Kidney tubule cell (primary cell): ENCODE results near the gene CDH4.
"Not testable (repeated sequence)": the region's sequence is repeated elsewhere in the genome, so short reads cannot be mapped to it uniquely, and the experiment has no call there.

ENCODE experiments used
- DNase-seq: peaks from one replicate; pipeline ENCODE4 v3.0.0-alpha.2; 2018; ENCODE audit warnings: low spot score

Gene CDH4

DNA sequence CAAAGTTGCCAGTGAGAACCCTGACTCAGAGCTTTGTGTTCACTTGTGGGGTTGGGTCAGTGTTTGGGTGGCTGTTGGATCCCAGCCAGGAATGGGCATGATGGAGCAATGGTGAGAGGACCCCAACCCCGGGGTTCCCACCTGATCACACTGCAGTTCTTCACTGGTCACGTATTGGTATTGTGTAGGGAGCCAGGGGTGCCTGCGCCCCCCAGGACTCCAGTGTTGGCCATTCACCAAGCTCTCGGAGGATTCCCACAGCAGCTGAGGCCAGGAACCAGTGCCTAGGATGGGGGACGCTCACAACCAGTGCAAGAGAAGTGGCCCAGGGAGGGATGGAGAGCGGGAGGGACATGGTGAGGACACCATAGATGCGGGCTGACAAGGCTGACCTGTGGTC lies 207.2 kb downstream of the CDH4 start:
- DNase-seq = no peak

DNA sequence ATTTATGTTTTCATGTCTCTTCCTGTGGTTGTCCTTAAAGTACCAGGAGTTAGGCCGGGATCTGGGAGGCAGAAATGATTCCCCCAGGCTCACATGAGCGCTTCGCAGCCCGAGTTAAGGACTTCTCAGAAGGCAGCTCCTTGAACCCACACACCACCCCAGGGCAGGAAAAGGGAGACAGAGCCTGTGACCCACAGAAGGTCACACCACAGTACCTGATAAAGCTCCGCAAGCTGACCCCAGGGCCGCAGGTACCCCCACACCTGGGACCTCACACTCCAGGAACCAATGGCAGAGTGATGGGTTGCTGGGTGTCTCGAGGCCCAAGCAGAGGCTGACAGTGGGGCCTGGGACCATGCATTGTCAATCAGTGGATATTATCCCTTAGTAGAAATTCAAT lies 207.6 kb downstream of the CDH4 start:
- no peak for DNase-seq

DNA sequence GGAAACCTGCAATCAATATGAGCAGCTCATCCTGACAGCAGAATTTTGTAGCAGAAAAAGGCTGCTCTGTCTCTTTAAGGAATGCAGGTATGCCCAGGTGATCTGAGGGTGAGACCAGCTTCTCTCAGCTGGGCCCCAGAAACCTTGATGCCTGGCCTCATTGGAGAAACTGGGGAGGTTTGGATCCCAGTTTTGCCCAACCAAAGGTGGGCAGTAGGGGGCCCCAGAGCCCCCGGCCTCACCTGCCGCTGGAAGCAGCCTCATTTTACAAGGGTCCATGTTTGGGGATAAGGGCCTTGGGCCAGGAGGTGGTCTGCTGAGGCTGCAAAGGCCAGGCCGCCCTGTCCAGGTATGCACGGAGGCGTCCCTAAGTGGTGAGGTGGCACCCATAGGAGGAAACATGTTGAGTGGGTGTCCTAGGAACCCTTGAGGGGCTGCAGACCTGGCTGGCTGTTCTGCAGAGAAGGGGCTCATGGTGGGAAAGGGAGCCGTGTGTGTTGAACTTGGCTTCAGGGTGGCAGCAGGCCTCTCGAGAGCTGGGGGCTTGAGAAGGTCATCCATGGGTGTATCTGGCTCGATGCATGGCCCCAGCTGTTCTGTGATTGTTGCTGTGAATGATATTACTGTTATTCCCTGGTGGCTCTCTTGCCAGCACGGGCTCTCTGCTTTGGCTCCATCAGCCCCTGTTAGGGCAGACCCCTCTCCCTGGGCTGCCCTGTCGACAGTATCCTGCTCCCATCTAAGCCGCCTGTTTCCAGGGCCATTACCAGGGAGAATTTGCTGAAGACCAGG lies 208.4 kb downstream of the CDH4 start:
- DNase-seq = no peak

DNA sequence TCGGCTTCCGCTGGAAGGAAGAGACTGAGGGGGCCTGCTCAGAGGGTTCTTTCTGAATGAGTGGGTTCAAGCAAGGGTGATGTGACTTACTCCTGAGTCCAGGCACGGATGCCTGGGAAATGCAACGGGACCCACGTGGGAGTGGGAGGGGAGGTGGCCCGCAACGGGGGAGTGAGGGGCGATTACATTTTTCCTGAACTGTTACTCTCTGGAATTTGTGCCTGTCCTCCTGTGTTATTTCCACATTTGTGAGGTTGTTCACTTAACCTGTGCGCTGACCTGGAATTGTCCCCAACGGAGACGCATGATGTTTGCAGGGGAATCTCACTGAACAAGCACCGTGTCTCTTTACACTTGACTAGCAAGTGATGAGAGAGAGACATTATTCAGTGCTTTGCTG lies 209.4 kb downstream of the CDH4 start:
- peak; percentile 31 for DNase-seq

DNA sequence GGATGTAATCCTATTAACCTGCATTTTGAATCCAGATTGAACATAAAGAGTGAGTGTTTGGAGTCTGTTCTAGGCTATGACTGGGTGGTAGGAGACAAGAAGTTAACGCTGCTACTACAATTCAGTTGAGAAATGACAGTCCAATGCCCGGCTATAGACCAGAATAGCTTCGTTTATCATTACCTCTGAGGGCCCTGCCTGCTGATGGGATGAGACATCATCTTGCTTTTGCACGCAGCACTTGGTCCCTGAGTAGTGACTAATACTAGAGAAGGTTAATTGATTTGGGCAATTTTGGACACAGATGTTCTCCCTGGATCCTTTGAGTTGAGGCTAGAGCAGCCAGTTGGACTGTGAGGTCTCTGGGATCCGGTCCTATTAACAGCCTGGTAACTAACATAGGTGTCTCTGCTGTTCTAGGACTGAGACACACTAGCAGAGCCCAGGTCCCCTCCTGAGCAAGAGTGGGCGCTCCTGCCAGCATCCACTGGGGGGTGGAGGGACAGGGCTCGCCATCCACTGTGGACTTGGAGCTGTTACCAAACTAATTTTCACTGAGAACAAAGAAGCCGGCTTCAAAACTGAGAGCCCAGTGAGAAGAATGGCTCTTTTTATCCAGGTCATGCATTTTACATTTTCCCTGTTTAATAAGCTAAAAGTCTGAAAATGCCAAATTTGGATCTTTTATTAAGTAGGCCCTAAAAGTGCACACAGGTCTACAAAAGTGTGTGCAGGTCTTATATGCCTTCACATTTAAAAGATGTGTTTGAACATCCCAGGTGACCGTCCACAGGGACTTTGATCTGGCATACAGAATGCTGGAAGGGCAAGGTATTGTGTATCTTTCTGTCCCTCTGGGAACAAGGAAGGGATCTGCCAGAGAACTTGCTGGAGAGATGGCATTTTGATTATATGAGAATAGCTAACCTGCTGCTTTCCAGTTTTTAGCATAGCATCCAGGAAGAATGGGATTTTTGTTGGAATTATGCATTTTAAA lies 212.5 kb downstream of the CDH4 start:
- peak; percentile 18 for DNase-seq

DNA sequence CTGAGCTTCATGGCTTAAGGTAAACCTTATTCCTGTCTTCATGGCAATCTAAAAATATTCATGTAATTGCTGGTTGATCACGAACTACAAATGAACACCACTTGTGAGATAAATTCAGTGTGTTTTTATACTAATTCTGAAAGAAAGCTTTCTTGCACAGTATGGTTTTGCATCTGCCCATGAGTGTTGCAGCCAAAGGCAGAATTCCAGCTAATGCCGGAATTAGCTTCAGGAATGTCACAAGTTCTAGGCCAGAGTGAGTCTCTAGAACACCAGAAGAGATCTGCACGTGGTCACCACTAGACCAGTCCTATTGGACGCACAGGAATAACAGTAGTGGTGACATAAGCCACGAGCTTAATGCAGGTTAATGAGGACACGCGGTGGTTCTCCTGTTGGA lies 223.7 kb downstream of the CDH4 start:
- no peak for DNase-seq

DNA sequence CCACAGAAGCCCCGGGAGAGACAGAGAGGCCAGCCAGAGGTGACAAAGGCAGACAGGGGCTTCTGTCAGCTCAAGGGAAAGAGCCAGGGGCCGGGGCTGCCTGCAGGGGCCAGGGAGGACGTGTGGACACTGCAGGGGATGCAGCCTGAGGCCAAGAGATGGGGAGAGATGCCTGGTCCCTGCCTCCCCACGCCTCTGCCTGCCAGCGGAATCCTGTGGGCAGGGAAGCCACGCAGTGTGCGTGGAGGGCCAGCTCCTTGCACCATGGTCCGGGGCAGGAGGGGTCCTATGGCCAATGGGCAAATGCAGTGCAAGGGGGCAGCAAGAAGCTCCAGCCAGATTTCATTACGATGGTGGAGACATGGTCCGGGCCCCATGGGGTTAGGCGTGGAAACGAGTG lies 224.9 kb downstream of the CDH4 start:
- DNase-seq = no peak

DNA sequence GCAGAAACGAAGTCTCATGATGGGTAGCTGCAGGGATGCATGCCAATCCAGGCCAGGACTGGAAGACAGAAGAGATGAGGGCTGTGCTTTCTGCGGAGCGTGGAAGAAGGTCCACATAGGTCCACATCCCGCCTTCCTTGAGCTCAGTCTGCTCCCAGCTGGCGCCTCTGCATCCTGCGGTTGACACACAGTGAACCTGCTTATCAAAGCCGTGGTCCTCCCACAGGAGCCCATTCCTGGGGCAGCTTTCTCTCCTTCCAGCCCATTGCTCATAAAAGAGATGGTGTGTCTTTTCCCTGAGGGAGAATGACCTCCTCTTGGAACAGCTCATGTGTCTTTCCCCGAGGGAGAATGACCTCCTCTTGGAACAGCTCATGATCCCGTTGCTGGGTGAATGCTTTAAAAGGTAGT lies 225.4 kb downstream of the CDH4 start:
- DNase-seq = peak; percentile 25

DNA sequence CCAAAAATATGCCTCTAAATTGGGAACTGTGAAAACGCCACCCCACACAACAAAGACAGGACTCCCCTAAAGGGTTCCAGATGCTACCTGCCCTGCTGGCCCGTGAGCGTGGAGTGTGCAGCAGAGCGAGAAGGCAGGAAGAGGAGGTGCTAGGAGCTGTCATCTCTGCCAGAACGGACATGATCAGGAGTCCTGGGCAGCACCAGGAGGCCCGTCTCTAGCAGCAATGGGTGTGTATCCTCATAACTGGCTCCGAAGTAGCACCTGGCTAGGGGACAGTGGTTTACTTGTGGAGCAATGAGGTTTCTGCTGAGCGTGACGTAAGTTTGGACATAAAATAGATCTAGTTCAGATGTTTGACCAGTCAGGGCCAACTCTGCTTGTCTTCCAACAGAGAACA lies 226.0 kb downstream of the CDH4 start:
- DNase-seq = peak; percentile 11

DNA sequence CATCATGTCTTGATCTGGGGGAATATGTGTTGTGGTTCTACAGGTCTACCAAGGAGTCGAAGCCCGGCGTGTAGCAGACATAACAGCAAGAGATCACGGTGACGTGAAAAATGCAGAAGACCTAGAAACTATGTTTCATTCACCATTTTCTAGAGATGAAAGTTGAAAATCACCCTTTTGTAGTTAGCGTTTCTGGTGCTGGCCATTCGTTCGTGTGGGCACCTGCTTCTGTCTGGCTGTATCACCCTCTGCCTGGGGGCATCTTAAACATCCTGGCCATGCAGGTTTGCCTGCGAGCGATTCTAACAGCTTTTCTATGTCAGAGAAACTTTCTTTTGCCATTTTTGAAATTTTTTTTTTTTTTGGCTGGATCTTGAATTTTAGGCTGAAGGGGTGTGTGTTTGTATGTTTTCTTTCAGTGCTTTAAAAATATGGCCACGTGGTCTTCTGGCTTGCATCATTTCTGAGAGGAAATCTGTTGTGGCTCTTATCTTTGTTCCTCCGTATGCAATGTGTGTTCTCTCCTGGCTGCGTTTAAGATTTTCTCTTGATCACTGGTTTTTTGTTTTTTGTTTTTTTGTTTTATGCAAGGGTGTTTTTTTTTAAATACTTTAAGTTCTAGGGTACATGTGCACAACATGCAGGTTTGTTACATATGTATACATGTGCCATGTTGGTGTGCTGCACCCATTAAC lies 226.7 kb downstream of the CDH4 start:
- DNase-seq = no peak

DNA sequence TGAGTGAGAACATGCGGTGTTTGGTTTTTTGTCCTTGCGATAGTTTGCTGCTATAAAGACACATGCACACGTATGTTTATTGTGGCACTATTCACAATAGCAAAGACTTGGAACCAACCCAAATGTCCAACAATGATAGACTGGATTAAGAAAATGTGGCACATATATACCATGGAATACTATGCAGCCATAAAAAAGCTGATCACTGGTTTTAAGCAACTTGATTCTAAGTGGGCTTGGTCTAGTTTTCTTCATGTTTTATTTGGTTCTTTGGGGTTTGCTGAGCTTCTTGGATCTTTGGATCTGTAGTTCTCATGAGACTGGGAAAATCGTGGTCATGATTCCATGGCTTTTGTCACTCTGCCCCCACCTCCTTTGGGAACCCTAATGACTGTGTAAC lies 227.4 kb downstream of the CDH4 start:
- DNase-seq = not testable (repeated sequence)

DNA sequence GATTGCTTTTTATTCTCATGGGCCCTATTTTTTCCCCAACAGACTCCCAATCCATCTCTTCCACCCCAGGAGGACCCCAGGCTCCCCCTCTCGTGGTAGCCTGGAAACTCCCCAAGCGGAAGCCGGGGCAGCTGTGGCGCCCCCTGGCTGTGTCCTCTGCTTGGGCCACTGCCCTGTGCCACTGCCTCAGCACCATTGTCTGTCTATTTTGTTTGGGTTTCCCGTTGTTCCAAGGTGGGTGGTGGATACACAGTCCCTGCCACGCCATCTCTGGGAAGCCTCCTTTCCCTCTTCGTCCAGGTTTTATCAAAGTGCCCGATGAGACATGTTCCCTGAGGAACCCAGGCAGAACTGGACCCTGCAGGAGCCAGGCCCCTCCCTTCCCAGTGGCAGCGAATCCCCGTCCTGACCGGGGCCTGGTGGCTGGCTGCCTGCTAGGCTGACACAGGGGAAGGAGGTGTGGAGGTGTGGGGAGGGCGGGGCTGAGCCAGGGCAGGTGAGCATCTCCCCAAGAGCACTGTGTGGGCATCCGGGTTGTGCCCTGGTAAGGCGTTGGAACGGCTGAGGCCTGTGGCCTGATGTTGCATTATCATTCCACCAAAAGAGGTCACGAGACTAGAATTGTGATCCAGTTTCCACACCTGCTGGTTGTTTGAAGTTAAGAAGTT lies 228.2 kb downstream of the CDH4 start:
- no peak for DNase-seq

DNA sequence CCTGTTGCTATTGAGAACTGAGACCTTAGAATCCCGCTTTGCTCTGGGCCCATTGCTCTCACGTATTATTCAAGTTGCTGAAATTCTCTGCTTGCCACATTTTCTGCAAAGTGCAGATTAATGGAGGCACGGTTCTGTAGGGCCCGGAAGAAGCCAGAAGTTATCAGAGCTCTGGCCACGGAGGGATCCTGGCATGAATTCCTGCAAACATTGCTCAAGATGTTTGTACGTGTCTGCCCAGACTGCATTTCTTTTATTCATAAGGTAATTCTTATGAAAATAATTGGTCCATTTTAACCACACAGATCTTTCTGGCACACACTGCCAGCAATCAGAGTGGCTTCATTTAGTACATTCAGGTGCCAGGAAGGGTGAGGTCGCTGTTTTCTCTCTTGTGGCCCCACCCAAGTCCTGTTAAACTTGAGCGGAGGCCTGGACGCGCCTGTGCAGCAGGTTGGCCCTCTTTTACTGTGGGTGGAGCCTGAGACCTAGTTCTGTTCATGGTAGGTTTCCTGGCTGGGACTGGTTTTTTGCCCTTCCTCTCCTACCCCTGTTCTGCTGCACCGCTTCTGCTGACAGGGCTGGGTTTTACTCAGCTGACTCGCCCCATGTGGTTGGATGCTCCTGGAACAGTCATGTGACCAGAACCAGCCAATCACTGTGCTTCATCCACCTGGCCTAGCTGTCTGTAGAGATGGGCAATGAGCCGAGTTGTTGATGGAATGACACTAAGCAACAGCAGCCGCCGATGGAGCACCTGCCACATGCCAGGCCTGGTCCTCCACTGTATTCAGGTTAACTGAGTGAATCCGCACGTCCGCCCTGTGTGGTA lies 230.2 kb downstream of the CDH4 start:
- no peak for DNase-seq

DNA sequence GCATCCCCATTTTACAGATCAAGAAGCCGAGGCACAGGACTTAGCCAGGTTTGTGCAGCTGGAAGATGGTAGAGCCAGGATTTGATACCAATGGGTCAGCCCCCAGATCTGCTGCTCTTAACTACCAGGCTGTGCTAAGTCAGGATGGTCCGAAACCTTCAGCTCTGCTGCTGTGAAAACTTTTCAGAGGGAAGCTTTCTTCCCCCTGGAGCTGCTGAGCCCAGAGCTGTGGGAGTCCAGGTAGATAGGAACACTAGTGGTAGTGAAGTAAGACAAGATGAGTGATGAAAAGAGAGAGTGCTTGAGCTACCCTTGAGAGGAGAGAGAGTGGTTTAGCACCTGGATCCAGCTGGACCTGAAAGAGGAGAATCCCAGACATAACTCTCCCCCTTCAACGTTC lies 230.8 kb downstream of the CDH4 start:
- DNase-seq = no peak

DNA sequence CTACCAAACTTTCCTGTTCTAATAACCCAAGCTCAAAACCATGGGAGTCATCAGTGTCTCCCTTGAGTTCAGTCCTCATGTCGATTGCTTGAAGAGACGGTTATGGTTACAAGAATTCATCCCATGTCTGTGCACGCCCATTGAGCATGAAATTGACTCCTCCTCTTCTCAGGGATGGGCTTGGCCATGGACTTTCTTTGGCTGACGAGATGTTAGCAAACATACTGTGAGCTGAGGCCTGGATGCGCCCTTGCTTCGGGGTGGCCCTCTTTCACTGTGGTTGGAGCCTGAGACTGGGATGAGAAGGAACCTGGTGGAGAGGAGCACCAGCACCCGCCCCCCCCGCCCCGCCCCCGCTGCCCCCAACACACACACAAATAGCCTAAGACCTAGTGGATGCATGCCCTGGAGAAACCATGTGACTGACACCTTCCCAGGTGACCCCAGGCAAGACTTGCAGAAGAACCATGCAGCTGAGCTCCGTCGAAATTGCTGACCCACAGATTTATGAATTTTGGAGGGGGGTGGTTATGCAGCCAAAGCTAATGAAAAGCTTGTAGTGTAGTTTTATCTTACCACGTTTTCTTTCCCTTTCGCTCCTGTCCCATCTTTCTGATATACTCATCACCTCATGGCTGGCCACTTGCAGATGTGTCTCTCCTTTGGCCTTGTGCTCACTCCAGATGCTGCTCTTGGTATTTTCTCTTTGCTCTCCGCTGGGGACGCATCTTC lies 231.4 kb downstream of the CDH4 start:
- DNase-seq = no peak

DNA sequence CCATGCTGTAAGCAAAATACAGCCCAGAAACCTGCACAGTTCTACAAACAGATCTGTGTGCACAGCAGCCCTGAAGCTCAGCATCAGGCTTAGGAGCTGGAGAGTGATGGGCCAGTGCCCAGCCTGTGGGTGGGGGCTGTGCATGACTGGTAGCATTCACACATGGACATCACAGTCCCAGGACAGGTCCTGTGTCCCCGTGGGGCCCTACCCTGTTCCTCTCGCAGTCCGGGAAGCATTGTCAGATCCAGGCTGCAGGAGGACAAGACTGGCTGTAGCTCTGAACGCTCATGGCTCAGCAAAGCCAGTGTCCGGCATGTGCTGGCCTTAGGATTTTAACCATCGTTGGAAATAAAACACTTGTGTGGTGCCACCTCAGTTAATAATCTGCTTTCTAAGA lies 234.1 kb downstream of the CDH4 start:
- no peak for DNase-seq

DNA sequence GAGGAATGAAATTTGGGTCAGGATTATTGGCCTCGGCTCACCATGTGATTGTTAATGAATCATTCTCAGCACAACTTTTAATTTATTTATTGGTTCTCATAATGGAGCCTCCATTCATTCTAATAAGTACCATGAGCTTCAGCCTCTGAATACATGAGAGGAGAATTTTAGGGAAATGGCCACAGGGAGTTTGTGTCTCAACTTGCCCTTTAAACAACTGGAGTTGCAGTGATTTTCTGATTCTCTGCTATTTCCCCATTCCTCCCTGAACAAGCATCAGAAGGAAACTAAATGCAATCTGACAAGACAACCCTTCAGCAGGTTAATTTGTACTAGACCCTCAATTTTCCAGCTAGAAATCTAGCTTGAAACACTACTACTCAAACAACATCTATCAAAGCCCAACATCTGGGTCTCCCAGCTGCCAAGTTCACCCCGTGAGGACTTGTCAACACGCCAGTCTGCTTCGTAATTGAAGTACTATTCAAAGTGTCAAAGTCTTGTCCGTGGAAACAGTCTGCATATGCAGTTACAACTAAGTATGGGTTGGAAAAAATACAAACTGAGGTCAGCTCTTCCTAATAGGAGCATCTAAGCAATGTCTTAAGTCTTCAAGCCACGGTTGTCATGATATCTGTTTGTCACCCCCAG lies 235.4 kb downstream of the CDH4 start:
- no peak for DNase-seq

DNA sequence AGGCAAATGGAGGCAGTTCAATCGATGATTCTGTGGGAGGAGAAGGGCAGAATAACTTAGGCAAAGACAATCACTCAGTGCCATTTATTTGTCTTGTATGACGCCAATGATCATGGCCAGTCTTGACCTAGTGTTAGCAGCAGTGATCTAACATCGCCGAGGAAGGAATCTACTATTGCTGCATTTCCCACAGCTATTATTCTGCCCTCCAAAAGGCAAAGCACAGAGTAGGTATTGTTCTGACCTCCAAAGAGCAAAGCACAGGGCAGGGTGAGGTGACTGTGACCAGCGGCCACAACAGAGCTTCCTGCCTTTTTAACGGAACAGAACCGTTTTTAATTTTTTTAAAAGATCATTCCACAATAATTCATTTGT lies 235.9 kb downstream of the CDH4 start:
- no peak for DNase-seq

DNA sequence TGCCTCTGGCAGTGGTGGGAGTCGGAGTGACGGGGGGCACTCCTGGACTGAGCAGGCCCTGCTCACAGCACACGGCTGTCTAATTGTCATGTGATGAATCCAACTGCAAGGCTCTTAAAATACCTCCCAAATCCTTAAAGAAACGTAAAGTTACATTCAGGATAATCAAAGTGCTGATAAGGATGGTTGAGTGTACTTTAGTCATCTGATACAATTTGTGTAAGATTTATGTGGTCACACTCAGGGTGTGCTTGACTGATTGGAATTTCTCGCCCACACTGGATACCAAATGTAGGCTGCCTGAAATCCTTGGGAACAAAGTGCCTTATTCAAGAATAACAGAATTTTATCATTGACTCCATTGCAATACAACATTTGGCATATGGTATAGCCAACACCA lies 238.7 kb downstream of the CDH4 start:
- DNase-seq = no peak

DNA sequence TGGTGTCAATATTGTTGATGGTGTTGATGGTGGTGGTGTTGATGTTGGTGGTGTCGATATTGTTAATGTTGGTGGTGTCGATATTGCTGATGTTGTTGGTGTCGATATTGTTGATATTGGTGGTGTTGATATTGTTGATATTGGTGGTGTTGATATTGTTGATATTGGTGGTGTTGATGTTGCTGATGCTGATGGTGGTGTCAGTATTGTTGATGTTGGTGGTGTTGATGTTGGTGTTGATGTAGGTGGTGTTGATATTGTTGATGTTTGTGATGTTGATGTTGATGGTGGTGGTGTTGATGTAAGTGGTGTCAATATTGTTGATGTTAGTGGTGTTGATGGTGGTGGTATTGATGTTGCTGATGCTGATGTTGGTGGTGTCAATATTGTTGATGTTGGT lies 240.0 kb downstream of the CDH4 start:
- DNase-seq = no peak
